Measurements from ENCODE around the gene SLC35B1.
"Not testable (repeated sequence)": the region's sequence is repeated elsewhere in the genome, so short reads cannot be mapped to it uniquely, and the experiment has no call there.

SLC35B1 gene

DNA sequence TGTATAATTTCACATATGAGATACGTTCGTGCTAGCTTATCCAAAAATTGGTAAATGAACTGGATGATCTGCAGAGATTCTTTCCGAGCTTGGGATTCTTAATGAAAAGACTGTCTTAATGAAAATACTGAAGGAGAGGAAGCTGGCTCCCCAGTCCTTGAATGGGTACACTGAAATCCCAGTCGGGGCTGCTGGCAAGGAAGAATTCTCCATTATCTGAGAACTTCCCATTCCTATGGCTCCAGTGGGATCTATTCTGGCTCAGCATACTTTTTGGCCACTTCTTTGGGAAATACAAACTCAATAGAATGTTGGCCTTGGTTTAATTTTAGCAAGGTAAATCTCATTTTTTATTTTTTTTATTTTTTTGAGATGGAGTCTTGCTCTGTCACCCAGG, 23.7 kb upstream of the SLC35B1 start:
- DNase-seq: no peak

DNA sequence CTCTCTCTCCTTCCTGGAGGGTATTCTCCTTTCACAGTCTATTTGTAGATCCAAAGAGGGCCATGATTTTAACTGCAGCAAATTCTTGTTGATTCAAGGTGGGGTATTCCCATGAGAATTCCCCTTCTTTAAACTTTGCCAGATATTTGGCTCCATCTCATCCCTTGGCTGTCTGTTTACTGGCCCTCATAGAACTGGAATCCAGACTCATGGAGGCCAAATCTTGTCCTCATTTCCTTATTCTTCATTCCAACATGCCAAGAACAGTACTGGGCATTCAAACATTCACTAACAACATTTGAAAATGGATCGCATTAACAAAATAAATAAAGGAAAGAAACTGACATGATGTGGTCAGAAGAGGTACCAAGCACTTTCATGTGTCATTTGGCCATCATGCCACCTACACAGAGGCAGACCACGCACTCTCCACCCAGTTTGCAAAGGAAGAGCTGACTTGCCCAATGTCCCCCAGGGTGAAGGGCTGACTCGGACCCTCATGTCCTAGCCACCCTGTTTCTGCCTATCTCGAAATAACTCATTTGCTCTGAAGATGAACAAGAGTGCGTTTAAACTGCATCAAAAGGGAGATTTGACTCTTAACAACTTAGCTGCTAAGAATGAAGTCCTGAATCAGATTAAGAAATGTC, 23.1 kb upstream of the SLC35B1 start:
- no peak for DNase-seq

DNA sequence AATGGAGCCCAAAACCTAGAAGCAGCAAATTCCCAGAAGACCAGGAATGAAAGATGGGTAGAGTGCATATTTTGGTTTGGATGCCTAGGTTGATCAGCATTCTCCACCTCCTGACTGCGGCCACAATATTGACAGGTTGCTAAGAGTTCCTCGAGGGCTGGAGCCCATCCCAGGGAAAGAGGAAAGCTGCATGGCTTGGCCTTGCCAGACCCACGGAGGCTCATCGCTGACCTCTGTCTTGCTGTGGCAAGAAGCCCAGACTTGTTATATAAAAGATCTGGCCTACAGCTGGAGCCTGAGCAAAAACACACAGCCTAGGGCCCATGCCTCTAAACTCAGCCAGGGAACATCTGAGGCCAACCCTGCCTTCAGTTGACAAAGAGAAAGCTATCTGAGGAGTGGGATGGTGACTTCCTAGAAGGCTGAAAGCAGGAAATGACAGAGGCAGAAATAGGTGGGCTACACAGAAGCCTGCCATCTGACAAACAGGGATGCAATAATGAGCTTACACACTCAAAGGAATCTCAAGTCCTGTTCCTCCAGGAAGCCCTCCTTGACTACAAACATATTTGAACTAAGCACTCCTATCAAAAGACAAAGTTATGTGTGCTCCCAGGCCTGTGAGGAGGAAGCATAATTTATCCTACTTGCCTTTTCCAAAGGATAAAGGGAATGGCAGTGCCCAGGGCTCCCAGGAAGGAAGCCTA, 22.5 kb upstream of the SLC35B1 start:
- DNase-seq: peak; percentile 31

DNA sequence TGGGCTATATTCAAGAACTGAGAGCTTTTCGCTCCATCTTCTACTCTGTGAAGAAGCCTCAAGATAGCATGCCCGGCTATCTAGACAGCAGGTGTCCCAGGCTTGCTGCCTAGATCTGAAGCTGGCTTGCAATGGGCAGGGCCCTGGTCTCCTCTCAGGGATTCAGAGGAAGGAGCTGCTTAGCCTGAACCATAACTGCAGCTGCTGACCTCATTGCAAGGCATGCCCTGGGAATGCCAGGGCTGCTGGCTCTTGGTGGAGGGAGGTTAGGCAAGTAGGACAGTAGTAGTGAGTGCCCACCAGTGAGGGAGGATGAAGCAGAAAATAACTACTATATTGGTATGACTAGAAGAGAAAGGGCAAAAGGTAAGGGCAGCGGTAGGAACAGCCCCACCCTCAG, 21.3 kb upstream of the SLC35B1 start:
- DNase-seq: no peak

DNA sequence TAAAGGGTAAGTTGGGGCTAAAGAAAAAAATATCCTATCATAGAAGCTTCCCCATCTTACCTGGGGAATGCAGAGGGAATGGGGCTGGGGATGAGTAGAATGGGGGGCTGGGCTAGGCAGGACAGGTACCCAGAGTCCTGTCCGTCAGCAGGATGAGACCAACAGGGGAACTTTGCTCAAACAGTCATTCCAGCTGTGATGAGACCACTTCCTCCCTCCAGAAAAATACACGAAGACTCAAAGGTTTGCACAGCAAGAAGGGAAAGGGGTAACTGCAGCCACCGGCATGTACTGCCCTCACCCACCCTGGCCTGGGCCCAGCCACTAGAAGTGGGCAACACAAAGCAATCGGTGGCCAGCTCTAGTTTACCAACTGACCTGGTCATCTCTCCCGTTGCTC, 20.7 kb upstream of the SLC35B1 start:
- no peak for DNase-seq

DNA sequence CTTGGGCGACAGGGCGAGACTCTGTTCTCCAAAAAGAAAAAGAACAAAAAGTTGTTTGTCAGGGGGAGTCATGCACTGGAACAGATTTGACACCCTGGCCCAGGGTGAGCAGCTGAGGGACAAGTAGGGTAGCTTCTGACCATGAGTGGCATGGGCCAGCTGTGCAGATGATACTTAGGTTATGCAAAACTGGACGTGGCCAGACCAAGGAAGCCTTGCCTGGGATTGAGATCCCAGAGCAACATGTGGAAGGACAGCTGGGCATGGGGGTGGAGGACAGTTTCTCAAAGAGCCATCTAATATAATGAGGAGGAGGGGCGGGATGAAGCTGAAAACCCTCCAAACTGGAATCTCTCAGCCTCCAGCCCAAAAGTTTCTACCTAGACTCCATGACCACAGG, 19.6 kb upstream of the SLC35B1 start:
- DNase-seq: no peak

DNA sequence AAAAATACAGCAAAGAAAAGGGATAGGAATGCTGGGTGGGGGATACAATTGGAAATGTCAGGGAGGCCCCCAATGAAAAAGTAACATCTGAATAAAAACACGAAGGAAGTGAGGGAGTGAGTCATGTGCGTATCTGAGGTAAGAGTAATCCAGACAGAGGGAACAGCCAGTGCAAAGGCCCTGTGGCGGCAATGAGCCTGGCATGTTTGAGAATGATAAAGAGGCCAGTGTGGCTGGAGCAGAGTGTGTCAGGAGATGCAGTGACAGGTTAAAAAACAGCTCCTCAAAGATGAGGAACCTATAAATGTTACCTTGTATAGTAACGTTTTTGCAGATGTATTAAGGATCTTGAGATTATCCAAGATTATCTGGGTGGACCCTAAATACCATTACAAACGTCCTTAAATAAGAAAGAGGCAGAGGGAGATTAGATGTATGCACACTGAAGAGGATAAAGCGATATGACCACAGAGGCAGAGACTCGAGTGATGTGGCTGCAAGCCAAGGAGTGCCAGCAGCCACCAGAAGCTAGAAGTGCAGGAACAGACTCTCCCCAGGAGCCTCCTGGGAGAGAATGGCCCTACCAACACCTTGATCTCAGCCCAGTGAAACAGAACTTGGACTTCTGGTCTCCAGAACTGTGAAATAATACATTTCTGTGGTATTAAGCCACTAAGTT, 17.8 kb upstream of the SLC35B1 start:
- DNase-seq: no peak

DNA sequence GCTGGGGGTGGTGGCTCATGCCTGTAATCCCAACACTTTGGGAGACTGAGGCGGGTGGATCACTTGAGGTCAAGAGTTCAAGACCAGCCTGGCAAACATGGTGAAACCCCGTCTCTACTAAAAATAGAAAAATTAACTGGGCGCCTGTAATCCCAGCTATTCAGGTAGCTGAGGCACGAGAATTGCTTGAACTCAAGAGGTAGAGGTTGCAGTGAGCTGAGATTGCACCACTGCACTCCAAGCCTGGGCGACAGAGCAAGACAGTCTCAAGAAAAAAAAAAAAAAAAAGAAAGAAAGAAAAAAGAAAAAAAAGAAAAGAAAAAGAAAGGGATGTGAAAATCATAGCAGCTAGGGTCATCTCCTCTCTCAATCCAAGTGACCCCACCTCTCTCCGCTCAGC, 16.8 kb upstream of the SLC35B1 start:
- not testable (repeated sequence) for DNase-seq

DNA sequence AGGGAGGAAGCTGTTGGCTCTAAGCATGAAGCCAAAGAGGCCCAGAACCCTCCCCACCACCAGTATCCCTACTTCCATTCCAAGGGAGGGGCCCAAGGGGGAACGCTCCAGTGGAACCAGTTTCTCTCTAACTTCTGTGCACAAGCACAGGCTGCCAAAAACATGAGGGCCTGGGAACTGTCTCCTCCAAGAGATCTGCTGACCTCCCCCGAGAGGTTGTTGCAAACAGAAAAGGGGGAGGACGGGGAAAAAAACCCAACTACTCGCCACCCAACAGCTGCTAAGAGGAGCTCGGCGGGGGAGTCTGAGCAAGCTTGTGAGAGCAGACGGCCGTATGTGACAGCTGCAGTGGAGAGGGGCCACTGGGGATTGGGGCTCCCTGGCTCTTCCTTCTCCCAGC, 15.7 kb upstream of the SLC35B1 start:
- DNase-seq: no peak

DNA sequence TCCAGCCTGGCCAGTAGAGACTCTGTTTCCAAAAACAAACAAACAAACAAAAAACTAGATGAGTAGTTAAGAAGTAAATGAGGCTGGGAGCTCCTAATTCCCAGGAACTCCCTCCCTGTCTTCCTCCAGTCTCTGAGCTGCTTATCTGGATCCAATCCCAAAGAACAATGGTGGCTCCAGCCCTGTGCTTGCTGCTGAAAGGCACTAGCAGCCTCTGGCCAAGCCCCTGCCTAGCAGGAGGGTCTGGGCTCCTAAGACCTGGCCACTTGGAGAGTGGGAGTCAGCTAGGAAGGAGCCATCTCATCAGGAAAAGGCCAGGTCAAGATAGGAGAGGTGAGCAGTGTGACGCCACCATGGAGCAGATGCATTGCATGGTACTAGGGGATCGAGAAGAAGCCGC, 14.3 kb upstream of the SLC35B1 start:
- DNase-seq: no peak

DNA sequence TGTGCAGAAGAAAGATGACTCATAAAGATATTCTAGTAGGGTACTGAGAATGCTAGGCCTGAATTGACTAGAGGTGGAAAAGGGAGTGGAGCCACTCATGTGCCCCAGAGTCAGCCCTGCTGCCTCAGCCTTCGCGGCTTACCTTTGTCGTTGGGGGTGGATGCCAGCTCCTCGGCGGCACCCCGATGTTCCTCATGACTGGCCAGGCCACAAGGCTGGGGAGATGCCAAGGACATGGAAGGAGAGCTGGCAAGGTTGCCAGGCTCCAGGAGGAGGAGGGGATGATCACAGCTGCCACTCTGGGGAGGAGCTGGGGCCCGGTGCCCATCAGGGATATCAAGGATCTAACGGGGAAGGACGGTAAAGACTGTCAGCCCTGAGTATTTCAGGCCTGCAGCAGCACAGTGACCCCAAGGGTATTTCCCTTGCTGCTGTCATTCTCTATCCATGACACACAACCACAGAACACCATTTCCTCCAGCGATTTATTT, 9.7 kb upstream of the SLC35B1 start:
- no peak for DNase-seq

DNA sequence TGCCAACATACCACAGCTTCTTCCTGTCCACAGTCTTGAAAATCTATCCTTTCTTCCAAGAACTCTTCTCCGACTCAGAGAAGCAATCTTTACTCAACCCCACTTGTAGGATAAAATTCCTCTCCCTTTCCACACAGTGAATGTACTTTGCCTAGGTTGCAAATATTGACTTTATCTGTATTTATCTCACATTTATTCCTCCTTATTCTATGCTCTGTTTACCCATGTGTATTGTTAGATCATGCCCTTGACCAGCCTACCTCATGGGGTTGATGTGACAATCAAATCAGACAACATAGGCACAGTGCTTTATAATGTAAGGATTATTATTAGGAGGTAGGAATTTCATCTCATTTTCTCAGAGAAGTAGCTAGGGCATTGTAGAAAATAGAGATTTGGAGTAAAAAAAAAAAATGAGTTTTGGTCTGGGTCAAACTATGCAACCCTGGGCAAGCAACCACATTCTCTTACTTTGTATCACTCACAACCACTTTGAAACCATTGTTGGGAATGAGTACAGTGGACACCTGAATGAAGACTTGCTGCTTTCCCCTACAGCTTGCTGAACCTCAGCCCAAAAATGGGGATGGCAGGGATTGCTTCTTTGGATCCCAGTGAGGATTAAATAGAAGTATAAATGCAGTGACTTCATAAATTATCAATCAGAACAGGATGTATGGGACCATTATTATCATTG, 9.1 kb upstream of the SLC35B1 start:
- no peak for DNase-seq

DNA sequence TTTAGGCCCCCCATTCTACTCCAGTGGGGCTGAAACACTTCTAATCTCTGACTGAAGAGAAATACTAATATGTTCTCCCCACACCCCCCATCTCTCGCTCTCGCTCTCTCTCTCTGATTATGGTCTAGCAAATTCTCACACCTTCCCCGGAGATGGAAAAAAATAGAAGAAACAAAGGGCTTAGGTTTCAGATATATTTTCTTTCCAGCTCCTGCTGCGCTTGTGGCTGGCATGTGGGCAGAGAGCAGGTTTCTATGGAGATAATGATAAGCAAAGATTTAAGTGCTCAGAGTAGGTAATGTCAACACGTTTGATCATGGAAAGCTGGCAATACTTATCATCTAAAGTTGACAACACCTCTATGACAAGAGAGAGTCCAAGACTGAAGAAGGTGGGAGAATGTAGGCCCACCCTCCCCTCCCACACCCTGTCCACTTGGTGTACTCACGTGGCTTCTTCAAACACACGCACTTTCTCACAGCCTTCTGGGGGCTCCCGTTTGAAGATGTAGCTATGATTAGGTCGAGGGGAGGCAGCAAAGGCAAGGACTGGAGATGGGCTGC, 8.0 kb upstream of the SLC35B1 start:
- DNase-seq: no peak

DNA sequence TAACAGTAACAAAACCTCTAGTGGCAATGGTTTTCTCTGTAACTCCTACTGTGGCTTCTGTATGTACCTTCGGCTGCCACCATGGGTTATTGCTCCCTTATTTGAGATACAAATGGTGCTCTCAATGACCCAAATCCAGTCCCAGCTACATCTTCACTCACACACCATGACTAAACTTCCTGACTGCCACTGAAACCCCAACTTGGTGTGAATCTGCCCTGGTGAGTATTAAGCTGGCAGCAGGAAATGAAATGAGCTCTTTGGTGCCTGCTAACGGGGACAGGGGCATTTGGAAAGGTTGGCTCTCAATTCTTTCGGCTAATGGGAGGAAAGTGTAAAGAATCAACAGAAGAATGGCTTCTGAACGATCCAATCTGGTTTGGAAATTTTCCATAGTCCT, 7.5 kb upstream of the SLC35B1 start:
- no peak for DNase-seq

DNA sequence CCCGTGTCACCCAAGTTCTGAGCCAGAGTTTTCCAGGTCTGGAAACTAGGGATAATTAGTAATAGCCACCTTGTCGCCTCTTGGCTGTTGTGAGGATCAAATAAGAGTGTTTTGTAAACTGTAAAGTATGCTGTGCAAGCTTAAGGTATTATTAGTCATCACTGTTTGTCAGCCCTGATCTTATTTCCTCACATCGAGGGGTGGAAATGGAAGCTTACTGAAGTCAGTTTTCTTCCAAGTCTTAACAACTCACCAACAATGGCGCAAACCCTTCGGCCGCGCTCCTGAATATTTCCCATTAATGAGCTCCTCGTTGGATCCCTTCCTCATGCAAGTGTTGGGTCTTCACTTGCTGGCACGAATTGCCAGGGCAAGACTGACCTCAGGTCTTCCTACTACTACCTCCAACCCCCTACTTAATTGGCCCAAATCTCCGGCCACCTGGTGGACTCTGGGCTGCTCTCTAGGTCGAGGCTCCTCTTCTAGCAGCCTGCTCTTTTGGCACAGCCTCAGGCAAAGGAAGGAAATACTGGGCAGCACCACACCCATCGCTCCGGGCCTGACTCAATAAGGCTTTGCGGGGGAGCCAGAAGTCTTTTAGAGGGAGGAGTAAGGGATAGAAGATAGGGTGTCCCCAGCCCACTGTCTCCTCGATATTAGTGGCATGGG, 885 bp upstream of the SLC35B1 start:
- no peak for DNase-seq

DNA sequence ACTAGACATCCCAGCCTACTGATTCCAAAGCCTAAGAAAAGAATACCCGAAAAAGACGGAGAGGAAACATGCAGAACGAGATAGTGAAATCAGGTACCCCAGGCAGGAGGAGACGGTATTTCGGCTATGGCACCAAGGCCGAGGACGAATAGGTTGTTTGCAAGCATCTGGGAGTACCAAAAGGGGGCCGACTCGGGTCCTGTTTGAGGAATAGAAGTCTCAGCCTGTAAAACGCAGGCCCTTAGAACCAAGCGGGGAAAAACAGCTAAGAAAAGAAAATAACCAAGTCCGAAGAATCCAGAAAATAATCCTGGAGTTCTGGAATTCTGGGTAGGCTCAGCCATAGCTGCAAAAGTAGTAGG, 537 bp downstream of the SLC35B1 start:
- peak; percentile 9 for DNase-seq

DNA sequence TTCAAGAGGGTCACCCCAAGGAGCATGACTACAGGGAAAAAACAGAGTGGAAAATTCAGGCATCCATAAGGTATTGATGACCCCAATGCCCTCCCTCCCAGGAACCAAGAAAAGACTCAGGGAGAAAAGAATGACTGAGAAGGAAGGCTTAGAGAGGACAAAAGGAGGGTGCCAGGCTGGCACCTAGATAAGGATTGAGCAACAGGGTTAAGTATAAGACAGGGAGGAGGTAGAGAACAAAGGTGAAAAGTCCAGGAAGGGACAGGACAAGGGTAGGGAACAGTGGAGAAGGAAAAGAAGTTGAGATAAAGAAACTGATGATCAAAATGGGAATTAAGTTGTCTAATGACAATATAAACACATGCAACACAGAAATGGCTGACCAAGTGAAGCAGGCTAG, 2.5 kb downstream of the SLC35B1 start:
- no peak for DNase-seq

DNA sequence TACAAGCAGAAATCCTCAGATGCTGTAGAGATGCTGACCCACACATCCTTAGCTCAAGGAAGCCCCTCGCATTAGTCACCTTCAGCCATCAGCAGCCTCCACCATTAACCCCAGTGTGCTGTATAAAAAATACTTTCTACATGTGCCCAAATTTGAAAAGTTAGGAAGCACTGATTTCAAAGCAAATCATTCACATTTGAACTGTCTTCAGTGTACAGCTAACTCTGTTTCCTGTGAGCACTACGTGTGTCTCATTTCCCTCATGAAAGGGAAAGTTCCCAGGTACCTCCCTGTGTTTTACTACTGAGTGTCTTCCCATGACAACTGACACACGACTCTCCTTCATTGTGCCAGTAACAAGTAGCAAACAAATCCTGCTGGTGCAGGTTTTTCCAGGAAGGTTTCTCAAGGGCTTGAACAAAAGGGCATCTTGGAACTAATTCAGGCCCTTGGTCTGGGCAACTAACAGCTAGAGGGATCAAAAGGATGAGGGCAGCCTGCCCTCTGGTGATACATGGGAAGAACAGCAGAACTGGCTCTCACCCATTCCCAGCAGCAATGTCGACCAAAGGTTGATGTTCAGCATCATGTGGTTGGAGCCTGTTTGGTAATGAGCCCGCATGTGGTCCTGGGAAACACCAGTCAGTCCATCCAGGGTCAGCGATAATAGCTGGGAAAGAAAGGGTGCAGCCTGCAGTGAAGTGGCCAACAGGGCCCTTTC, 4.0 kb downstream of the SLC35B1 start:
- DNase-seq: peak; percentile 33

DNA sequence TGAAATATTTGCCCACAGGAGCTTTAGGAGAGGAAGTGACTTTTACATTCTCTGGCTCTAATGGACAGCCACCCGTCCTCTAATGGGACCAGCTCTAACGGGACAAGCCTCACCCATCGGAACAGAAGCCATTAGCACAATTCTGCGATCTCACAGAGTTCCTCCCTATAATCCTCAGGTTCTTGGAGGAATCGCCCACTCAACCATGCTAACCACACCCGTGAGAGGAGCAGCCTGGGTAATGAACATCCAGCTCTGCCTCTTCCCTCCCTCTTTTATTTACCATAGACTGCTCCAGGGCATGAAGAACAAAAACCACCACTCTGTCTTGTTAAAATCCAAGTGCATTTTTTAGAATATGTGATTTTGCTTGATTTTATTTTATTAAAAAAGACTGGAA, 6.8 kb downstream of the SLC35B1 start:
- DNase-seq: no peak

DNA sequence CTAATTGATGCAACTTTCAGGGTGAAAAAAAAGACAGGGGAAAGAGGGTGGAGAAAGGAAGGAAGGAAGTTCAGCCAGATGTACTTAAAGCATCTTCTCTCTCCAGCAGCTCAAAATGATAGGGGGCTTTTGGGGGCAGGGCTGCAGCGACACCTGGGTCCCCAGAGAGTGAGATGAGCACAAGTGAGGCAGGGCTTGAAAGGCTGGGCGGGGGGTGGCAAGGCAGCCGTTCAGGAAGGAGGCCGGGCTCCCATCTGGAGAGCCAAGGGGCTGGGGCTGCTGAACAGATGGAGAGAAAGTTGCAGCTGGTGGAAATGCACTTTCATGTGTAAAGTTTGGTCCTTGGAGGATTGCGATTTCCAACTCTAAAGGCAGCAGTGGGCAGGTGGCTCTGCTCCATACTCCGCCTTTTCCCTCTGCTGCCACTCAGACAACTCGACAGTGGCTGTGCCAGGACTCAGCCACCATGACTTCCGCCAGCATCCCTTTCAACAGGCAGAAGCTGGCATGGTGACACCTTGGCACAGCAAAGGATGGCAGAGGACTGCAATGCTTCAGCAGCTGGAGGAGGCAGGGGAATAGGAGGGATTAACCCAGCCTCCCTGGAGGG, 7.7 kb downstream of the SLC35B1 start:
- no peak for DNase-seq

DNA sequence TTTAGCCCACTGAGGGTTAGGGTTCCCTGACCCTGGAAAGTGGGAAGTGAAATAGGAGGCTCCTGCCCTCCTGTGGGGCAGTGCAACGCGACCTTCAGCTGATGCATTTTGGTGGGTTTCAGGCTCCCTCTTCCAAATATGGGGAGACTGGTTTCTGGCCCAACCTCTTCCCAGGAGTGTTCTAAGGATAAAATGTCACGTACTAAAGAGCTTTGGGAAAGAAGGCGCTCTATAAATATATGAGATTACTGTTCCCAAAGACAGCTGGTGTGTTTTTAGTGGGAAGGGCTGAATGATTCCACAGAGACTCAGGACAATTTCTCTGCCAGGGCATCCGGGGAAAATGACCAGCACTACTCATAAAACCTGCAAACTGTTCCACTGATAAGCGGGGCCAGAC, 9.8 kb downstream of the SLC35B1 start:
- no peak for DNase-seq
